HL-60 (cell line): ENCODE data around the gene TMEM263.

ENCODE experiments used
- DNase-seq, 2 experiments: peaks; one replicate each; pipeline ENCODE4 v3.0.0-alpha.2; 2010 to 2020; ENCODE audit warnings: low read depth in 1 of 2, low spot score in 1 of 2
- H3K27ac ChIP-seq: fragments of 250-450 bp; sonication (Bioruptor Pico); replicated peaks from 2 replicates; pipeline ENCODE4 v1.5.1; 2020; ENCODE audit warnings: mild to moderate bottlenecking, moderate library complexity
- H3K27me3 ChIP-seq: fragments of 250-450 bp; sonication (Bioruptor Pico); 2 replicates; pipeline ENCODE4 v1.5.1; 2021; ENCODE audit warnings: mild to moderate bottlenecking, moderate library complexity; ENCODE audit not compliant: insufficient read depth, poor library complexity, severe bottlenecking
- H3K4me3 ChIP-seq: replicated peaks from 2 replicates; pipeline ENCODE4 v1.5.1; 2011; ENCODE audit warnings: mild to moderate bottlenecking, control low read depth, low read length; ENCODE audit not compliant: insufficient read depth
- GABPA ChIP-seq: IDR thresholded peaks from 2 replicates; pipeline ENCODE4 v1.6.1; 2012; ENCODE audit warnings: low read depth
- POLR2AphosphoS5 ChIP-seq: IDR thresholded peaks from 2 replicates; pipeline ENCODE4 v1.6.1; 2012; ENCODE audit warnings: low read depth
- REST ChIP-seq: IDR thresholded peaks from 2 replicates; pipeline ENCODE4 v1.6.1; 2012; ENCODE audit warnings: low read depth; ENCODE audit not compliant: insufficient replicate concordance
- SPI1 ChIP-seq: IDR thresholded peaks from 2 replicates; pipeline ENCODE4 v1.6.1; 2012; ENCODE audit warnings: low read depth, mild to moderate bottlenecking, borderline replicate concordance
- TF ChIP-seq, protein P1 (sequence below): IDR thresholded peaks from one replicate; pipeline ENCODE4 v1.5.1; 2011; ENCODE audit warnings: low read length, control low read depth, inconsistent platforms; ENCODE audit not compliant: insufficient read depth

TMEM263 gene

GRCh38 chr12:106950591-106950990 is 5.1 kb upstream of the TMEM263 start:
- H3K27ac ChIP-seq: no peak overlapping the region
- TF ChIP-seq GABPA: no peak
- TF ChIP-seq REST: no peak
- TF ChIP-seq, protein P1, sequence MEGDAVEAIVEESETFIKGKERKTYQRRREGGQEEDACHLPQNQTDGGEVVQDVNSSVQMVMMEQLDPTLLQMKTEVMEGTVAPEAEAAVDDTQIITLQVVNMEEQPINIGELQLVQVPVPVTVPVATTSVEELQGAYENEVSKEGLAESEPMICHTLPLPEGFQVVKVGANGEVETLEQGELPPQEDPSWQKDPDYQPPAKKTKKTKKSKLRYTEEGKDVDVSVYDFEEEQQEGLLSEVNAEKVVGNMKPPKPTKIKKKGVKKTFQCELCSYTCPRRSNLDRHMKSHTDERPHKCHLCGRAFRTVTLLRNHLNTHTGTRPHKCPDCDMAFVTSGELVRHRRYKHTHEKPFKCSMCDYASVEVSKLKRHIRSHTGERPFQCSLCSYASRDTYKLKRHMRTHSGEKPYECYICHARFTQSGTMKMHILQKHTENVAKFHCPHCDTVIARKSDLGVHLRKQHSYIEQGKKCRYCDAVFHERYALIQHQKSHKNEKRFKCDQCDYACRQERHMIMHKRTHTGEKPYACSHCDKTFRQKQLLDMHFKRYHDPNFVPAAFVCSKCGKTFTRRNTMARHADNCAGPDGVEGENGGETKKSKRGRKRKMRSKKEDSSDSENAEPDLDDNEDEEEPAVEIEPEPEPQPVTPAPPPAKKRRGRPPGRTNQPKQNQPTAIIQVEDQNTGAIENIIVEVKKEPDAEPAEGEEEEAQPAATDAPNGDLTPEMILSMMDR: no peak
- TF ChIP-seq POLR2AphosphoS5: no peak
- TF ChIP-seq SPI1: no peak
- H3K4me3 ChIP-seq: no peak overlapping the region
- DNase-seq: no peak
- H3K27me3 ChIP-seq: peaks cover 13% of the 10 kb centered on the region

GRCh38 chr12:106953352-106954250 is 2.1 kb upstream of the TMEM263 start:
- no peak for DNase-seq
- no peak overlapping the region for H3K27ac ChIP-seq
- H3K27me3 ChIP-seq: peaks cover 35% of the 10 kb centered on the region
- TF ChIP-seq GABPA: no peak
- no peak for TF ChIP-seq SPI1
- no peak for TF ChIP-seq REST
- no peak for TF ChIP-seq POLR2AphosphoS5
- TF ChIP-seq, protein P1: no peak
- H3K4me3 ChIP-seq: no peak overlapping the region

GRCh38 chr12:106954462-106955376 is 988 bp upstream of the TMEM263 start:
- no peak for DNase-seq
- no peak for TF ChIP-seq SPI1
- TF ChIP-seq, protein P1: no peak
- TF ChIP-seq GABPA: no peak
- TF ChIP-seq POLR2AphosphoS5: no peak
- no peak for TF ChIP-seq REST
- Histone ChIP-seq H3K27ac (no peak overlapping the region), H3K27me3 (peaks cover 42% of the 10 kb centered on the region), H3K4me3 (peak overlapping the region; percentile 46)
